HCT116 (cell line): ENCODE data around the gene TPD52L1. TPM values are rescaled to one million over a fixed set of nuclear protein-coding genes. Genes with fewer than 3 reads are reported as not detected.

ENCODE experiments used
- ATAC-seq: fragments of 200-7000 bp; cut with Tn5 transposase; 2 replicates; pipeline ENCODE4 v1.9.1; 2020; ENCODE audit warnings: mild to moderate bottlenecking, moderate library complexity
- BruUV-seq: library from RNA; stranded (reverse); fragments of 400-500 nt; replicated peaks from 2 replicates; lab custom pipeline; 2021; lab: Mats Ljungman, UMichigan
- CTCF ChIA-PET: fragments of 300-600 bp; sonication (Branson Sonifier 250); formaldehyde crosslinking; loops from one replicate; lab custom pipeline; 2021; ENCODE audit warnings: antibody characterized with exemption; lab: Charles Lee
- POLR2A ChIA-PET: fragments of 300-600, 350-600 bp; sonication (Branson Sonifier 250); formaldehyde crosslinking; loops from one replicate; lab custom pipeline; 2021; ENCODE audit warnings: antibody characterized with exemption; lab: Charles Lee
- RAD21 ChIA-PET, 2 experiments: fragments of 300-600 bp; sonication (Branson Sonifier 250); formaldehyde crosslinking; loops; one replicate each; lab custom pipeline; 2023; ENCODE audit warnings: low total read pairs in 2 of 2; ENCODE audit not compliant: uncharacterized antibody in 2 of 2, unreplicated experiment in 2 of 2, low non-redundant PET in 1 of 2; lab: Charles Lee
- DNase-seq: peaks from one replicate; pipeline ENCODE4 v3.0.0-alpha.2; 2010; ENCODE audit warnings: low read depth, low spot score
- H2AFZ ChIP-seq: fragments of 200-600 bp; shearing (Covaris generic), sonication (generic); 2 replicates; pipeline ENCODE4 v1.6.1; 2017; ENCODE audit warnings: low read depth, mixed run types, mixed read lengths, antibody characterized with exemption, low read length; ENCODE audit not compliant: poor library complexity, severe bottlenecking
- H3K27ac ChIP-seq: 2 replicates; pipeline ENCODE4 v1.5.1; 2012; ENCODE audit warnings: low read depth, low read length
- H3K27me3 ChIP-seq: fragments of 200-600 bp; sonication (generic); 2 replicates; pipeline ENCODE4 v1.6.1; 2016; ENCODE audit warnings: mixed run types, low read length, mixed read lengths; ENCODE audit not compliant: insufficient read depth
- H3K36me3 ChIP-seq, 2 experiments: fragments of 200-500 bp in 1 of 2; fragments of 200-600 bp in 1 of 2; sonication (Bioruptor generic) in 1 of 2; sonication (generic) in 1 of 2; 2 replicates each; pipeline versions ENCODE4 v1.5.1 to v1.6.1; 2014 to 2016; ENCODE audit warnings: low read length in 2 of 2, inconsistent platforms in 1 of 2, mixed read lengths in 1 of 2, mixed run types in 1 of 2; ENCODE audit not compliant: insufficient read depth in 2 of 2, control insufficient read depth in 1 of 2
- H3K4me1 ChIP-seq, 2 experiments: fragments of 200-600 bp in 1 of 2; sonication (generic) in 1 of 2; 2 replicates each; pipeline versions ENCODE4 v1.5.1 to v1.6.1; 2012 to 2017; ENCODE audit warnings: low read length in 2 of 2, inconsistent platforms in 1 of 2, mild to moderate bottlenecking in 1 of 2, mixed read lengths in 1 of 2, mixed run types in 1 of 2, moderate library complexity in 1 of 2; ENCODE audit not compliant: insufficient read depth in 2 of 2, control insufficient read depth in 1 of 2
- H3K4me2 ChIP-seq: fragments of 200-600 bp; sonication (generic); 2 replicates; pipeline ENCODE4 v1.6.1; 2017; ENCODE audit warnings: mixed run types, low read length, mixed read lengths
- H3K4me3 ChIP-seq, 2 experiments: fragments of 200-600 bp in 1 of 2; sonication (generic) in 1 of 2; replicated peaks in 1 of 2; 2 replicates each; pipeline ENCODE4 v1.5.1; 2011 to 2016; ENCODE audit warnings: low read length in 2 of 2, control low read depth in 1 of 2, low read depth in 1 of 2, mild to moderate bottlenecking in 1 of 2, mixed read lengths in 1 of 2, mixed run types in 1 of 2
- H3K79me2 ChIP-seq: fragments of 200-600 bp; sonication (generic); 2 replicates; pipeline ENCODE4 v1.6.1; 2017; ENCODE audit warnings: mild to moderate bottlenecking, mixed run types, low read length, moderate library complexity, mixed read lengths; ENCODE audit not compliant: insufficient read depth
- H3K9ac ChIP-seq: fragments of 200-600 bp; sonication (generic); 2 replicates; pipeline ENCODE4 v1.6.1; 2016; ENCODE audit warnings: low read length, mixed read lengths
- H3K9me2 ChIP-seq: fragments of 200-600 bp; sonication (generic), shearing (Covaris generic); 2 replicates; pipeline ENCODE4 v1.6.1; 2017; ENCODE audit warnings: mixed run types, mild to moderate bottlenecking, moderate library complexity; ENCODE audit not compliant: insufficient read depth
- H3K9me3 ChIP-seq, 2 experiments: fragments of 200-500 bp in 1 of 2; fragments of 200-600 bp in 1 of 2; sonication (Bioruptor generic) in 1 of 2; sonication (generic) in 1 of 2; 2 replicates each; pipeline ENCODE4 v1.6.1; 2014 to 2017; ENCODE audit warnings: low read length in 2 of 2, mixed read lengths in 2 of 2, inconsistent platforms in 1 of 2, low read depth in 1 of 2, mild to moderate bottlenecking in 1 of 2, mixed run types in 1 of 2, moderate library complexity in 1 of 2; ENCODE audit not compliant: control insufficient read depth in 1 of 2, insufficient read depth in 1 of 2
- H4K20me1 ChIP-seq: fragments of 200-600 bp; sonication (generic), shearing (Covaris generic); 2 replicates; pipeline ENCODE4 v1.6.1; 2017; ENCODE audit warnings: mixed run types, mild to moderate bottlenecking, moderate library complexity; ENCODE audit not compliant: insufficient read depth
- CEBPB ChIP-seq: IDR thresholded peaks from 2 replicates; pipeline ENCODE4 v1.6.1; 2012; ENCODE audit warnings: low read depth
- EZH2 ChIP-seq: fragments of 200-600 bp; sonication (generic); IDR thresholded peaks from 2 replicates; pipeline ENCODE4 v1.6.1; 2017; ENCODE audit warnings: antibody characterized with exemption, mixed run types
- FOSL1 ChIP-seq: IDR thresholded peaks from 2 replicates; pipeline ENCODE4 v1.6.1; 2012; ENCODE audit warnings: low read depth
- JUND ChIP-seq: IDR thresholded peaks from 2 replicates; pipeline ENCODE4 v1.6.1; 2012
- POLR2AphosphoS5 ChIP-seq: IDR thresholded peaks from 2 replicates; pipeline ENCODE4 v1.6.1; 2011; ENCODE audit warnings: mild to moderate bottlenecking, low read depth, low read length, moderate library complexity
- SP1 ChIP-seq: IDR thresholded peaks from 2 replicates; pipeline ENCODE4 v1.6.1; 2012; ENCODE audit warnings: low read depth
- SRF ChIP-seq: IDR thresholded peaks from 2 replicates; pipeline ENCODE4 v1.6.1; 2012; ENCODE audit warnings: low read depth
- TCF7L2 ChIP-seq: IDR thresholded peaks from 2 replicates; pipeline ENCODE4 v1.7.0; 2011; ENCODE audit warnings: borderline replicate concordance, inconsistent platforms; ENCODE audit not compliant: insufficient read depth, insufficient read length; ENCODE audit errors: extremely low read depth
- YY1 ChIP-seq: IDR thresholded peaks from 2 replicates; pipeline ENCODE4 v1.6.1; 2011; ENCODE audit warnings: low read length, low read depth, moderate library complexity, mild to moderate bottlenecking; ENCODE audit not compliant: insufficient replicate concordance; ENCODE audit errors: extremely low read depth
- ZFX ChIP-seq: fragments of 450-650 bp; IDR thresholded peaks from 2 replicates; pipeline ENCODE4 v1.6.1; 2017
- ZNF274 ChIP-seq: fragments of 200-500 bp; sonication (Bioruptor generic); IDR thresholded peaks from 2 replicates; pipeline ENCODE4 v1.6.1; 2014; ENCODE audit warnings: mild to moderate bottlenecking, low read depth, low read length, inconsistent platforms
- intact Hi-C: fragments of 100-400 bp; cut with micrococcal nuclease; formaldehyde crosslinking; loops from 2 replicates; pipeline ENCODE4 v1.10.0; 2022
- total RNA-seq: library from RNA; stranded (reverse); gene quantifications from one replicate; pipeline ENCODE4 v1.2.1, GENCODE V29; 2021; ENCODE audit not compliant: unreplicated experiment
- TF ChIP-seq, protein P1 (sequence below): IDR thresholded peaks from 2 replicates; pipeline ENCODE4 v1.6.1; 2011; ENCODE audit warnings: mild to moderate bottlenecking, low read length, moderate library complexity; ENCODE audit not compliant: insufficient replicate concordance; ENCODE audit errors: extremely low read depth
- TF ChIP-seq, protein P2 (sequence below): IDR thresholded peaks from 2 replicates; pipeline ENCODE4 v1.6.1; 2012; ENCODE audit warnings: low read depth

The TPD52L1 gene
- total RNA-seq, 1 experiment from 2014 or later: 64.1 TPM

DNA sequence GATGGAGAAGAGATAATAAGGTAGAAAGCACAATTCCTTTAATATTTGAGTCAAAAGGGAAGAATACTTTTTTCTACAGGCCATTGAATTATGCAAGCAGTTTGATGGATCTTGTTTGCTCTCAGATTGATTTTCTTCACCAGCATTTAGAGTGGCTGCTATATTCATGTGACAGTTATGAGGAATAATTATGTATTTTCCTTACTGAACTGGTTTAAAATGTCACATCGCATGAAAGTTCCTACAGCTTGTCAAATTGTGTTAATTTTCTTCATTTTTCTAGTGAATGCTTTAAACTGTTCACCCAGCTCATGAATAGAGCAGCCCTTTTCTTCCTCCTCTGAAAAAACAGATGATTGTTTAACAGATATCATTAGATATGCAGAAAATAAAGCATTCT lies 37.4 kb upstream of the TPD52L1 start:
- no TSS peak for BruUV-seq
- Histone ChIP-seq H3K9me2 (no peaks in the 10 kb centered on the region), H2AFZ (no peak overlapping the region), H3K4me3 (no peak overlapping the region), H3K27me3 (no peaks in the 10 kb centered on the region), H3K27ac (no peak overlapping the region), H3K9ac (no peak overlapping the region), H3K79me2 (no peaks in the 10 kb centered on the region), H3K36me3 (no peaks in the 10 kb centered on the region), H3K4me2 (no peak overlapping the region), H4K20me1 (no peaks in the 10 kb centered on the region), H3K9me3 (0 out of 4 replicates have a peak, but pooled peaks cover 0 to under 1% of the 10 kb centered on the region in 2 experiments), H3K4me1 (no peaks in the 10 kb centered on the region)
- TF ChIP-seq SRF (no peak), POLR2AphosphoS5 (no peak), FOSL1 (no peak), EZH2 (no peak), YY1 (no peak), SP1 (no peak), TCF7L2 (no peak), CEBPB (no peak), ZFX (no peak), ZNF274 (no peak), JUND (no peak)
- TF ChIP-seq, protein P1, sequence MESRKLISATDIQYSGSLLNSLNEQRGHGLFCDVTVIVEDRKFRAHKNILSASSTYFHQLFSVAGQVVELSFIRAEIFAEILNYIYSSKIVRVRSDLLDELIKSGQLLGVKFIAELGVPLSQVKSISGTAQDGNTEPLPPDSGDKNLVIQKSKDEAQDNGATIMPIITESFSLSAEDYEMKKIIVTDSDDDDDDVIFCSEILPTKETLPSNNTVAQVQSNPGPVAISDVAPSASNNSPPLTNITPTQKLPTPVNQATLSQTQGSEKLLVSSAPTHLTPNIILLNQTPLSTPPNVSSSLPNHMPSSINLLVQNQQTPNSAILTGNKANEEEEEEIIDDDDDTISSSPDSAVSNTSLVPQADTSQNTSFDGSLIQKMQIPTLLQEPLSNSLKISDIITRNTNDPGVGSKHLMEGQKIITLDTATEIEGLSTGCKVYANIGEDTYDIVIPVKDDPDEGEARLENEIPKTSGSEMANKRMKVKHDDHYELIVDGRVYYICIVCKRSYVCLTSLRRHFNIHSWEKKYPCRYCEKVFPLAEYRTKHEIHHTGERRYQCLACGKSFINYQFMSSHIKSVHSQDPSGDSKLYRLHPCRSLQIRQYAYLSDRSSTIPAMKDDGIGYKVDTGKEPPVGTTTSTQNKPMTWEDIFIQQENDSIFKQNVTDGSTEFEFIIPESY: no peak
- TF ChIP-seq, protein P2, sequence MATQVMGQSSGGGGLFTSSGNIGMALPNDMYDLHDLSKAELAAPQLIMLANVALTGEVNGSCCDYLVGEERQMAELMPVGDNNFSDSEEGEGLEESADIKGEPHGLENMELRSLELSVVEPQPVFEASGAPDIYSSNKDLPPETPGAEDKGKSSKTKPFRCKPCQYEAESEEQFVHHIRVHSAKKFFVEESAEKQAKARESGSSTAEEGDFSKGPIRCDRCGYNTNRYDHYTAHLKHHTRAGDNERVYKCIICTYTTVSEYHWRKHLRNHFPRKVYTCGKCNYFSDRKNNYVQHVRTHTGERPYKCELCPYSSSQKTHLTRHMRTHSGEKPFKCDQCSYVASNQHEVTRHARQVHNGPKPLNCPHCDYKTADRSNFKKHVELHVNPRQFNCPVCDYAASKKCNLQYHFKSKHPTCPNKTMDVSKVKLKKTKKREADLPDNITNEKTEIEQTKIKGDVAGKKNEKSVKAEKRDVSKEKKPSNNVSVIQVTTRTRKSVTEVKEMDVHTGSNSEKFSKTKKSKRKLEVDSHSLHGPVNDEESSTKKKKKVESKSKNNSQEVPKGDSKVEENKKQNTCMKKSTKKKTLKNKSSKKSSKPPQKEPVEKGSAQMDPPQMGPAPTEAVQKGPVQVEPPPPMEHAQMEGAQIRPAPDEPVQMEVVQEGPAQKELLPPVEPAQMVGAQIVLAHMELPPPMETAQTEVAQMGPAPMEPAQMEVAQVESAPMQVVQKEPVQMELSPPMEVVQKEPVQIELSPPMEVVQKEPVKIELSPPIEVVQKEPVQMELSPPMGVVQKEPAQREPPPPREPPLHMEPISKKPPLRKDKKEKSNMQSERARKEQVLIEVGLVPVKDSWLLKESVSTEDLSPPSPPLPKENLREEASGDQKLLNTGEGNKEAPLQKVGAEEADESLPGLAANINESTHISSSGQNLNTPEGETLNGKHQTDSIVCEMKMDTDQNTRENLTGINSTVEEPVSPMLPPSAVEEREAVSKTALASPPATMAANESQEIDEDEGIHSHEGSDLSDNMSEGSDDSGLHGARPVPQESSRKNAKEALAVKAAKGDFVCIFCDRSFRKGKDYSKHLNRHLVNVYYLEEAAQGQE: no peak
- DNase-seq: no peak
- intact Hi-C loops: no loop called here
- RAD21 ChIA-PET: interaction anchor here in 1 of 2 experiments (0.7 kb wide), 1 partner anchor 245 kb away, joined by 3 read pairs; no protein-coding TSS in a partner anchor
- POLR2A ChIA-PET: no interaction called here
- ATAC-seq: no peak
- CTCF ChIA-PET: no interaction called here
